Fibroblast of lung (primary cell): ENCODE data around the gene PCDH9. TPM values are rescaled to one million over a fixed set of nuclear protein-coding genes. Genes with fewer than 3 reads are reported as not detected.

Source experiments
- DNase-seq, 2 donors: peaks; one replicate each; pipeline versions ENCODE4 v3.0.0 to v3.0.0-alpha.2; 2010; ENCODE audit warnings: low read depth in 2 of 2
- H2AFZ ChIP-seq: 2 replicates; pipeline ENCODE4 v1.5.1; 2012; ENCODE audit warnings: low read length, control low read depth, inconsistent platforms
- H3K27ac ChIP-seq: 2 replicates; pipeline ENCODE4 v1.5.1; 2011; ENCODE audit warnings: low read length, control low read depth; ENCODE audit not compliant: insufficient read depth
- H3K27me3 ChIP-seq: 2 replicates; pipeline ENCODE4 v1.5.1; 2011; ENCODE audit warnings: mild to moderate bottlenecking, low read length; ENCODE audit not compliant: control insufficient read depth, insufficient read depth
- H3K36me3 ChIP-seq: 2 replicates; pipeline ENCODE4 v1.5.1; 2011; ENCODE audit warnings: low read length; ENCODE audit not compliant: control insufficient read depth, insufficient read depth
- H3K4me1 ChIP-seq: 2 replicates; pipeline ENCODE4 v1.5.1; 2011; ENCODE audit warnings: low read length; ENCODE audit not compliant: control insufficient read depth, insufficient read depth; ENCODE audit errors: extremely low read depth
- H3K4me2 ChIP-seq: 2 replicates; pipeline ENCODE4 v1.5.1; 2011; ENCODE audit warnings: low read length, control low read depth; ENCODE audit not compliant: insufficient read depth; ENCODE audit errors: extremely low read depth
- H3K4me3 ChIP-seq, 4 experiments: fragments of 200-600 bp in 1 of 4; sonication (generic) in 1 of 4; replicated peaks in 1 of 4; 2 replicates each; pipeline ENCODE4 v1.5.1; 2011 to 2016; ENCODE audit warnings: low read length in 4 of 4, low read depth in 3 of 4, mild to moderate bottlenecking in 3 of 4, control low read depth in 2 of 4, inconsistent platforms in 1 of 4, mixed read lengths in 1 of 4; ENCODE audit not compliant: insufficient read depth in 1 of 4; ENCODE audit errors: control extremely low read depth in 1 of 4
- H3K79me2 ChIP-seq: 2 replicates; pipeline ENCODE4 v1.5.1; 2012; ENCODE audit warnings: mild to moderate bottlenecking, low read length, inconsistent platforms; ENCODE audit not compliant: control insufficient read depth, insufficient read depth
- H3K9ac ChIP-seq: 2 replicates; pipeline ENCODE4 v1.5.1; 2011; ENCODE audit warnings: mild to moderate bottlenecking, low read length, control low read depth; ENCODE audit not compliant: insufficient read depth
- H3K9me3 ChIP-seq: 2 replicates; pipeline ENCODE4 v1.5.1; 2012; ENCODE audit warnings: low read depth, low read length; ENCODE audit not compliant: control insufficient read depth, insufficient read depth
- H4K20me1 ChIP-seq: 2 replicates; pipeline ENCODE4 v1.5.1; 2011; ENCODE audit warnings: low read length; ENCODE audit not compliant: control insufficient read depth, insufficient read depth; ENCODE audit errors: extremely low read depth
- CTCF ChIP-seq, 2 donors: IDR thresholded peaks in 1 of 2; conservative IDR thresholded peaks in 1 of 2; 1 replicate in 1 of 2; 2 replicates in 1 of 2; pipeline ENCODE4 v1.5.1; 2011 to 2012; ENCODE audit warnings: low read length in 2 of 2, control low read depth in 1 of 2, inconsistent platforms in 1 of 2, low read depth in 1 of 2, mild to moderate bottlenecking in 1 of 2
- EZH2 ChIP-seq: IDR thresholded peaks from 2 replicates; pipeline ENCODE4 v1.5.1; 2012; ENCODE audit warnings: low read length, control low read depth, mild to moderate bottlenecking; ENCODE audit errors: missing control alignments
- polyA plus RNA-seq, 2 donors: library from polyadenylated mRNA; depleted of rRNA in 1 of 2; stranded (reverse) in 1 of 2; unstranded in 1 of 2; fragments of >200 nt; gene quantifications; 2 replicates each; pipeline ENCODE4 v1.2.1, GENCODE V29; 2011 to 2012; ENCODE audit warnings: missing spikeins in 1 of 2
- total RNA-seq: library from RNA; depleted of rRNA; stranded (reverse); fragments of >200 nt; gene quantifications from 2 replicates; pipeline ENCODE4 v1.2.1, GENCODE V29; 2014

Gene PCDH9
- total and polyA plus RNA-seq, 2 donors (not counting 1 experiment from before 2014, with no cell fraction given): 0.50 to 0.67 TPM

GRCh38 chr13:66275416-66275815 lies 954.7 kb downstream of the PCDH9 start:
- Histone ChIP-seq H3K9ac (no peak overlapping the region), H3K79me2 (no peaks in the 10 kb centered on the region), H2AFZ (no peak overlapping the region), H3K4me2 (no peak overlapping the region), H4K20me1 (no peaks in the 10 kb centered on the region), H3K4me3 (no peak overlapping the region), H3K4me1 (no peaks in the 10 kb centered on the region), H3K27ac (no peak overlapping the region), H3K36me3 (no peaks in the 10 kb centered on the region), H3K9me3 (no peaks in the 10 kb centered on the region), H3K27me3 (no peaks in the 10 kb centered on the region)
- no peak for DNase-seq
- TF ChIP-seq EZH2 (no peak), CTCF (conservative IDR thresholded peaks at IDR 0.05 in 1 of 2, IDR thresholded peaks at IDR 0.05 in 1 of 2; ENCODE audit: low read depth in 1 of 2, low read length in 2 of 2) (no peak)

- no peak overlapping the region for H3K4me2 ChIP-seq
- H3K9ac ChIP-seq: no peak overlapping the region
- no peak overlapping the region for H3K4me3 ChIP-seq
- no peaks in the 10 kb centered on the region for H3K4me1 ChIP-seq
- no peak for TF ChIP-seq CTCF (conservative IDR thresholded peaks at IDR 0.05 in 1 of 2, IDR thresholded peaks at IDR 0.05 in 1 of 2; ENCODE audit: low read depth in 1 of 2, low read length in 2 of 2)
- no peak for TF ChIP-seq EZH2
- no peaks in the 10 kb centered on the region for H4K20me1 ChIP-seq
- H3K27ac ChIP-seq: no peak overlapping the region
- no peaks in the 10 kb centered on the region for H3K9me3 ChIP-seq
- no peak for DNase-seq
- no peak overlapping the region for H2AFZ ChIP-seq
- no peaks in the 10 kb centered on the region for H3K79me2 ChIP-seq
- no peaks in the 10 kb centered on the region for H3K36me3 ChIP-seq
- H3K27me3 ChIP-seq: no peaks in the 10 kb centered on the region
These were observed 957.1 kb downstream of the PCDH9 start for GRCh38 chr13:66273011-66273410.

- no peak for DNase-seq
- Histone ChIP-seq H3K9ac (no peak overlapping the region), H3K79me2 (no peaks in the 10 kb centered on the region), H3K4me1 (no peaks in the 10 kb centered on the region), H3K4me2 (no peak overlapping the region), H3K27ac (no peak overlapping the region), H2AFZ (no peak overlapping the region), H3K36me3 (no peaks in the 10 kb centered on the region), H3K27me3 (no peaks in the 10 kb centered on the region), H3K9me3 (no peaks in the 10 kb centered on the region), H3K4me3 (no peak overlapping the region), H4K20me1 (no peaks in the 10 kb centered on the region)
- TF ChIP-seq EZH2 (no peak), CTCF (conservative IDR thresholded peaks at IDR 0.05 in 1 of 2, IDR thresholded peaks at IDR 0.05 in 1 of 2; ENCODE audit: low read depth in 1 of 2, low read length in 2 of 2) (no peak)
These were observed 963.4 kb downstream of the PCDH9 start for GRCh38 chr13:66266761-66267160.
